ENCODE results near the gene CA10.

Gene CA10

DNA sequence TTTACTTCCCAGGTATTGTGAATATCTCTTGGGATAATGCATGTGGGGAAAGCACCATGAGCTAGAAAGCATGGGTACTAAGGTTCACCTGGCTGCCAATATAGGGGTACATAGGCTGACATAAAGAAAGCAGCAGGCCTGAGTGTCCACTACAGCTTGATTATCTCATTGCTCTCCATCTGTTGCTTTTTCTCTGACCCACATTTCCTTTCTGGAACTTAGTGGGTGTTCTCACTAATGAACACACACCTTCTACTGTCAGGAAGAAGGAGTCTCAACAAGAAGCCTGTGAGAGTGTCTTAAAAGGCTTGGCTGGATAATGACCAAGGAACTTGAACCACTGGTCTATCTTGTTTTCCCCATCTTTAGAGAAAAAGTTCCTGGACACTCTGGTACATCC, 62.5 kb downstream of the CA10 start:
- H2BK15ac ChIP-seq (ENCODE audit: low read length): no peak overlapping the region

DNA sequence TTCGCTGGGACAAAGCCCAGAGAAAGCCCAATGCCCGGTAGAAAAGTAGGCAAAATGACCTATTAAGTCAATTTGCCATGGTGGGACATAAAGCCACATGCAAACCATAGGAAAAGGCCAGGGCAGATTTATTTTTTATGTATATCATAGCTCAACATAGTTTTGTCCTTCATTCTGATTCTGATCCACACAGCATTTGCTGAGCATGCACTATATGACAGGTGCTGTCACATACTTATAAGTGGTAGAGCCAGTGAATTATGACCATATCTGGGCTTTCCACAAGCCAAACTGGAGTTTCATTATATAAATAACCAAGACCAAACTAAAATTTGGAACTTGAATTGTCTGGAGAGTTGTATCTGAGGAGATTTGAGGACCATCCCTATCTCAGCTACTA, 74.3 kb downstream of the CA10 start:
- no peak for DNase-seq (ENCODE audit: low spot score)
- H3K18ac ChIP-seq (ENCODE audit: low read length): no peak overlapping the region
- no CpG with 5 or more reads among the region's 2 CpGs for WGBS, 2 donors (ENCODE audit: extremely low coverage in 2 of 2, insufficient read length in 2 of 2, insufficient replicate concordance in 1 of 2)
- H3K79me1 ChIP-seq (ENCODE audit: low read depth, low read length): no peaks in the 10 kb centered on the region
- no peak overlapping the region for H3K4ac ChIP-seq (ENCODE audit: low read length)
- H2BK120ac ChIP-seq (ENCODE audit: low read depth, low read length): no peak overlapping the region
- H4K8ac ChIP-seq (ENCODE audit: low read depth, low read length): no peak overlapping the region
- no peaks in the 10 kb centered on the region for H3K9me3 ChIP-seq (replicated peaks in 1 of 2; ENCODE audit: control insufficient read depth in 2 of 2, insufficient read depth in 1 of 2, low read depth in 1 of 2, low read length in 2 of 2)
- H3K4me3 ChIP-seq (ENCODE audit: low read length in 2 of 2): no peak overlapping the region
- no peak overlapping the region for H2BK12ac ChIP-seq (ENCODE audit: low read length)
- no peak overlapping the region for H4K91ac ChIP-seq (ENCODE audit: low read depth, low read length, poor library complexity)
- no peak overlapping the region for H2BK5ac ChIP-seq (ENCODE audit: low read length)
- H3K23ac ChIP-seq (ENCODE audit: low read depth, low read length, poor library complexity): no peak overlapping the region
- no peak overlapping the region for H3K9ac ChIP-seq (ENCODE audit: low read depth, low read length, poor library complexity)
- H3K4me1 ChIP-seq (ENCODE audit: control insufficient read depth in 2 of 2, insufficient read depth in 1 of 2, low read depth in 1 of 2, low read length in 2 of 2): no peaks in the 10 kb centered on the region
- no peak overlapping the region for H3K27ac ChIP-seq (replicated peaks; ENCODE audit: low read length)
- H2BK15ac ChIP-seq (ENCODE audit: low read length): no peak overlapping the region
- no peak overlapping the region for H3K4me2 ChIP-seq (ENCODE audit: insufficient read depth, low read length, poor library complexity, severe bottlenecking)
- H2AFZ ChIP-seq (ENCODE audit: low read length): no peak overlapping the region
- H3K14ac ChIP-seq (ENCODE audit: low read length): no peak overlapping the region
- H2AK5ac ChIP-seq (ENCODE audit: low read depth, low read length): no peak overlapping the region
- H3K36me3 ChIP-seq (replicated peaks in 1 of 2; ENCODE audit: control insufficient read depth in 2 of 2, insufficient read depth in 2 of 2, low read length in 2 of 2): no peaks in the 10 kb centered on the region
- H3K27me3 ChIP-seq (ENCODE audit: control insufficient read depth in 3 of 3, insufficient read depth in 3 of 3, low read depth in 1 of 3, low read length in 3 of 3): no peaks in the 10 kb centered on the region

More for the DNA sequence above, 62.5 kb downstream of the CA10 start:
- no peak overlapping the region for H2BK12ac ChIP-seq (ENCODE audit: low read length)
- H3K9ac ChIP-seq (ENCODE audit: low read depth, low read length, poor library complexity): no peak overlapping the region
- no peak overlapping the region for H3K14ac ChIP-seq (ENCODE audit: low read length)
- no peak overlapping the region for H3K23ac ChIP-seq (ENCODE audit: low read depth, low read length, poor library complexity)
- H2BK120ac ChIP-seq (ENCODE audit: low read depth, low read length): no peak overlapping the region
- H3K27me3 ChIP-seq (ENCODE audit: control insufficient read depth in 3 of 3, insufficient read depth in 3 of 3, low read depth in 1 of 3, low read length in 3 of 3): no peaks in the 10 kb centered on the region
- no peak overlapping the region for H4K91ac ChIP-seq (ENCODE audit: low read depth, low read length, poor library complexity)
- no peak overlapping the region for H2AK5ac ChIP-seq (ENCODE audit: low read depth, low read length)
- no peak overlapping the region for H3K18ac ChIP-seq (ENCODE audit: low read length)
- no peak overlapping the region for H2AFZ ChIP-seq (ENCODE audit: low read length)
- H3K4me1 ChIP-seq (ENCODE audit: control insufficient read depth in 2 of 2, insufficient read depth in 1 of 2, low read depth in 1 of 2, low read length in 2 of 2): no peaks in the 10 kb centered on the region
- no peak overlapping the region for H3K4me2 ChIP-seq (ENCODE audit: insufficient read depth, low read length, poor library complexity, severe bottlenecking)
- no peaks in the 10 kb centered on the region for H3K36me3 ChIP-seq (replicated peaks in 1 of 2; ENCODE audit: control insufficient read depth in 2 of 2, insufficient read depth in 2 of 2, low read length in 2 of 2)
- H3K9me3 ChIP-seq (replicated peaks in 1 of 2; ENCODE audit: control insufficient read depth in 2 of 2, insufficient read depth in 1 of 2, low read depth in 1 of 2, low read length in 2 of 2): no peaks in the 10 kb centered on the region
- H3K79me1 ChIP-seq (ENCODE audit: low read depth, low read length): no peaks in the 10 kb centered on the region
- H4K8ac ChIP-seq (ENCODE audit: low read depth, low read length): no peak overlapping the region
- H2BK5ac ChIP-seq (ENCODE audit: low read length): no peak overlapping the region
- no peak overlapping the region for H3K4me3 ChIP-seq (ENCODE audit: low read length in 2 of 2)
- no peak for DNase-seq (ENCODE audit: low spot score)
- H3K4ac ChIP-seq (ENCODE audit: low read length): no peak overlapping the region
- H3K27ac ChIP-seq (replicated peaks; ENCODE audit: low read length): no peak overlapping the region

DNA sequence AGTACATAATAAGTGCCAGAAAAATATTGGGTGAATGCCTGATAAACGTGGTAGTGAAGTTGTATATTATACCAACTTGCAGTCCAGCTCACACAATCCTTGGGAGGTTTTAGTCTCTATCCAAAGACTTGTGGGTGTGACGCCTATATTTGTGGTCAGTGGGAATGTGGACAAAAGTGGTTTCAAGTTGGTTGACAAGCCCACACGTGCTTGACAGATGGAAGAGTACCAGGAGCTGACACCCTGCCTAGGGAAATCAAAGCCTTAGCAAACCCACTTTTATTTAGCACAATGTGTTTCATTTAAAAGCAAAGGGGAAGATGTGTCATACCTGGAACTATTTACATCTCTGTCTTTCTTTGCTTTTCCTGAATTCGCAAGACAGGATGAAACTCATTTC, 79.0 kb downstream of the CA10 start:
- no peak overlapping the region for H4K8ac ChIP-seq (ENCODE audit: low read depth, low read length)
- H3K79me1 ChIP-seq (ENCODE audit: low read depth, low read length): no peaks in the 10 kb centered on the region
- H3K27me3 ChIP-seq (ENCODE audit: control insufficient read depth in 3 of 3, insufficient read depth in 3 of 3, low read depth in 1 of 3, low read length in 3 of 3): no peaks in the 10 kb centered on the region
- no peak overlapping the region for H2AFZ ChIP-seq (ENCODE audit: low read length)
- no peak overlapping the region for H3K14ac ChIP-seq (ENCODE audit: low read length)
- H2BK120ac ChIP-seq (ENCODE audit: low read depth, low read length): no peak overlapping the region
- H2BK15ac ChIP-seq (ENCODE audit: low read length): no peak overlapping the region
- no peak overlapping the region for H3K18ac ChIP-seq (ENCODE audit: low read length)
- H2BK12ac ChIP-seq (ENCODE audit: low read length): no peak overlapping the region
- H3K23ac ChIP-seq (ENCODE audit: low read depth, low read length, poor library complexity): no peak overlapping the region
- WGBS, 2 donors (ENCODE audit: extremely low coverage in 2 of 2, insufficient read length in 2 of 2, insufficient replicate concordance in 1 of 2): no CpG with 5 or more reads among the region's 4 CpGs
- no peak overlapping the region for H3K4me3 ChIP-seq (ENCODE audit: low read length in 2 of 2)
- no peak overlapping the region for H3K9ac ChIP-seq (ENCODE audit: low read depth, low read length, poor library complexity)
- H3K4me1 ChIP-seq (ENCODE audit: control insufficient read depth in 2 of 2, insufficient read depth in 1 of 2, low read depth in 1 of 2, low read length in 2 of 2): no peaks in the 10 kb centered on the region
- no peak overlapping the region for H2BK5ac ChIP-seq (ENCODE audit: low read length)
- H2AK5ac ChIP-seq (ENCODE audit: low read depth, low read length): no peak overlapping the region
- H3K9me3 ChIP-seq (replicated peaks in 1 of 2; ENCODE audit: control insufficient read depth in 2 of 2, insufficient read depth in 1 of 2, low read depth in 1 of 2, low read length in 2 of 2): no peaks in the 10 kb centered on the region
- H3K4me2 ChIP-seq (ENCODE audit: insufficient read depth, low read length, poor library complexity, severe bottlenecking): no peak overlapping the region
- H3K36me3 ChIP-seq (replicated peaks in 1 of 2; ENCODE audit: control insufficient read depth in 2 of 2, insufficient read depth in 2 of 2, low read length in 2 of 2): no peaks in the 10 kb centered on the region
- DNase-seq (ENCODE audit: low spot score): no peak
- H4K91ac ChIP-seq (ENCODE audit: low read depth, low read length, poor library complexity): no peak overlapping the region
- H3K4ac ChIP-seq (ENCODE audit: low read length): no peak overlapping the region
- no peak overlapping the region for H3K27ac ChIP-seq (replicated peaks; ENCODE audit: low read length)

DNA sequence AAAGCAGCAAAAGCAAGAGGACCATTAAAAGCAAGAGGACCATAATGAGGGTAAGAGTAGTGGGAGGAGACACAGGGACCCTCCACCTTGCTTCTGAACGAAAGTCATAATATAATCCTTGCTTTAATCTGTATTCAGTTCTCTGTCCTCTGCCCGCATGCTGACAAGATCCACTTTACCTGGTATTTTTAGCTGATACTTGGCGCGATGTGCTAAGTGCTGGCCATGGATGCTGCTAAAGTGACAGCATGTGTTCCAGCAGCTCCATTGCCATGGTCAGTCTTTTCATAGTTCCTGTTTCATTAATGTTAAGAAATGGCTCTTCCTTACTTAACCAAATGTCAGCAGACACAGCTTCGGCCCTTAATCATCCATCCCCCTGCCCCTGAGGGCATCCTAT, 86.8 kb downstream of the CA10 start:
- no peak overlapping the region for H3K23ac ChIP-seq (ENCODE audit: low read depth, low read length, poor library complexity)
- H2BK12ac ChIP-seq (ENCODE audit: low read length): no peak overlapping the region
- no peak overlapping the region for H3K14ac ChIP-seq (ENCODE audit: low read length)
- no peak overlapping the region for H4K91ac ChIP-seq (ENCODE audit: low read depth, low read length, poor library complexity)
- no peak overlapping the region for H3K4me2 ChIP-seq (ENCODE audit: insufficient read depth, low read length, poor library complexity, severe bottlenecking)
- no peaks in the 10 kb centered on the region for H3K27me3 ChIP-seq (ENCODE audit: control insufficient read depth in 3 of 3, insufficient read depth in 3 of 3, low read depth in 1 of 3, low read length in 3 of 3)
- H3K36me3 ChIP-seq (replicated peaks in 1 of 2; ENCODE audit: control insufficient read depth in 2 of 2, insufficient read depth in 2 of 2, low read length in 2 of 2): no peaks in the 10 kb centered on the region
- no peaks in the 10 kb centered on the region for H3K4me1 ChIP-seq (ENCODE audit: control insufficient read depth in 2 of 2, insufficient read depth in 1 of 2, low read depth in 1 of 2, low read length in 2 of 2)
- no peak overlapping the region for H3K9ac ChIP-seq (ENCODE audit: low read depth, low read length, poor library complexity)
- no peak for DNase-seq (ENCODE audit: low spot score)
- WGBS, 2 donors (ENCODE audit: extremely low coverage in 2 of 2, insufficient read length in 2 of 2, insufficient replicate concordance in 1 of 2): no CpG with 5 or more reads among the region's 5 CpGs
- no peak overlapping the region for H3K4ac ChIP-seq (ENCODE audit: low read length)
- no peak overlapping the region for H2AFZ ChIP-seq (ENCODE audit: low read length)
- H4K8ac ChIP-seq (ENCODE audit: low read depth, low read length): no peak overlapping the region
- H3K4me3 ChIP-seq (ENCODE audit: low read length in 2 of 2): no peak overlapping the region
- no peak overlapping the region for H2BK15ac ChIP-seq (ENCODE audit: low read length)
- no peak overlapping the region for H2AK5ac ChIP-seq (ENCODE audit: low read depth, low read length)
- no peak overlapping the region for H2BK120ac ChIP-seq (ENCODE audit: low read depth, low read length)
- no peak overlapping the region for H2BK5ac ChIP-seq (ENCODE audit: low read length)
- peaks cover 0 to 3% of the 10 kb centered on the region in 2 donors for H3K9me3 ChIP-seq (replicated peaks in 1 of 2; ENCODE audit: control insufficient read depth in 2 of 2, insufficient read depth in 1 of 2, low read depth in 1 of 2, low read length in 2 of 2)
- no peaks in the 10 kb centered on the region for H3K79me1 ChIP-seq (ENCODE audit: low read depth, low read length)
- H3K18ac ChIP-seq (ENCODE audit: low read length): no peak overlapping the region
- no peak overlapping the region for H3K27ac ChIP-seq (replicated peaks; ENCODE audit: low read length)
